ENCODE data around the gene MBD4.

DNA sequence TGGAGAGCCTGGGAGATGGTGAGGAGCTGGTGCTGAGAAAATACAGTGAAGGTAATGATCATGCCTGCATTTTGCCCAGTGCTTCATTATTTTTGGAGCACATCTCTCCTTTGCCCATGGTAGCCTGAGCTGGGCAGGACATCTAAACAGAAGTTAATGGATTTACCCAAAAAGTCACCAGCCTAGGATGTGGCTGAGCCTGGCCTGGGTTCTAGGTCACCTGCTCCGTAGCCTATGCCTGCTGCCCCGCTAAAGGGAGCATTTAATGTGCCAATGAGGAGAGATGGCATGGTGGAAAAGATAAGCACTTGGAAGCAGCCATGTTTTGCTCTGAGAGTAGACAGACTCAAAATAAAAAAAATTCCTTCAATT is 46.9 kb upstream of the MBD4 start:
- no peak for TF ChIP-seq CTCF (conservative IDR thresholded peaks at IDR 0.05; ENCODE audit: low read depth, low read length)
- no peak for TF ChIP-seq CEBPB (IDR thresholded peaks at IDR 0.05; ENCODE audit: low read depth, low read length)
- TF ChIP-seq POLR2A (IDR thresholded peaks at IDR 0.05; ENCODE audit: low read depth, low read length): no peak
- no peak for TF ChIP-seq MXI1 (IDR thresholded peaks at IDR 0.05; ENCODE audit: borderline replicate concordance, low read depth, low read length)
- no peak for TF ChIP-seq RAD21 (IDR thresholded peaks at IDR 0.05; ENCODE audit: low read length)
- TF ChIP-seq MAFK (IDR thresholded peaks at IDR 0.05; ENCODE audit: low read depth, low read length): no peak
- TF ChIP-seq SMC3 (IDR thresholded peaks at IDR 0.05; ENCODE audit: low read depth, low read length): no peak
- no peak for TF ChIP-seq RFX5 (IDR thresholded peaks at IDR 0.05; ENCODE audit: low read depth, low read length)
- TF ChIP-seq, protein P1, sequence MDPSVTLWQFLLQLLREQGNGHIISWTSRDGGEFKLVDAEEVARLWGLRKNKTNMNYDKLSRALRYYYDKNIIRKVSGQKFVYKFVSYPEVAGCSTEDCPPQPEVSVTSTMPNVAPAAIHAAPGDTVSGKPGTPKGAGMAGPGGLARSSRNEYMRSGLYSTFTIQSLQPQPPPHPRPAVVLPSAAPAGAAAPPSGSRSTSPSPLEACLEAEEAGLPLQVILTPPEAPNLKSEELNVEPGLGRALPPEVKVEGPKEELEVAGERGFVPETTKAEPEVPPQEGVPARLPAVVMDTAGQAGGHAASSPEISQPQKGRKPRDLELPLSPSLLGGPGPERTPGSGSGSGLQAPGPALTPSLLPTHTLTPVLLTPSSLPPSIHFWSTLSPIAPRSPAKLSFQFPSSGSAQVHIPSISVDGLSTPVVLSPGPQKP (IDR thresholded peaks at IDR 0.05; ENCODE audit: borderline replicate concordance, low read depth, low read length): no peak
- no peak for TF ChIP-seq BHLHE40 (IDR thresholded peaks at IDR 0.05; ENCODE audit: low read depth, low read length)

Measured in IMR-90 (cell line).